Activated CD4-positive, alpha-beta memory T cell treated with anti-CD3 and anti-CD28 coated beads for 36 hours (primary cell): Measurements from ENCODE around the gene IFRD2. TPM values are rescaled to one million over a fixed set of nuclear protein-coding genes. Genes with fewer than 3 reads are reported as not detected.

Experiments used
- total RNA-seq, 2 experiments: library from RNA; stranded (reverse); gene quantifications; one replicate each; pipeline ENCODE4 v1.2.3, GENCODE V29; 2021

Gene IFRD2
- total RNA-seq, 2 experiments from 2014 or later = 111 to 112 TPM

Other genes with a start within 250 kb of the IFRD2 start
- 100 to 1,000 TPM in 1 of 2 experiments, 10 to 100 TPM in 1; 95.2 to 107 TPM for gene RBM5, start 203.5 kb downstream of the IFRD2 start, total RNA-seq
- under 1 TPM; 0.17 to 0.19 TPM for gene SEMA3F, start 137.1 kb downstream of the IFRD2 start, total RNA-seq
- gene GNAT1, start 100.8 kb downstream of the IFRD2 start, total RNA-seq = not detected
- gene SLC38A3, start 87.2 kb downstream of the IFRD2 start, total RNA-seq = not detected
- gene GNAI2, start 56.2 kb downstream of the IFRD2 start, total RNA-seq = 100 to 1,000 TPM; 346 to 349 TPM
- gene SEMA3B, start 23.3 kb downstream of the IFRD2 start, total RNA-seq = under 1 TPM; 0.86 to 0.97 TPM
- not detected for gene LSMEM2, start 13.3 kb downstream of the IFRD2 start, total RNA-seq
- gene HYAL3, start 7.0 kb upstream of the IFRD2 start, total RNA-seq = 1 to 10 TPM; 2.5 to 4.0 TPM
- gene NAA80, start 7.0 kb upstream of the IFRD2 start, total RNA-seq = 10 to 100 TPM; 18.8 to 19.6 TPM
- under 1 TPM in 1 of 2 experiments, not detected in 1; 0.14 TPM for gene HYAL1, start 11.1 kb upstream of the IFRD2 start, total RNA-seq
- gene HYAL2, start 30.3 kb upstream of the IFRD2 start, total RNA-seq = 1 to 10 TPM; 4.8 to 5.7 TPM
- gene TUSC2, start 35.8 kb upstream of the IFRD2 start, total RNA-seq = 10 to 100 TPM; 18.7 to 19.7 TPM
- gene RASSF1, start 48.4 kb upstream of the IFRD2 start, total RNA-seq = 10 to 100 TPM; 48.8 to 52.6 TPM
- gene ZMYND10, start 53.3 kb upstream of the IFRD2 start, total RNA-seq = under 1 TPM; 0.94 to 1.00 TPM
- 10 to 100 TPM; 33.2 to 35.8 TPM for gene NPRL2, start 58.3 kb upstream of the IFRD2 start, total RNA-seq
- 10 to 100 TPM; 17.8 to 20.1 TPM for gene CYB561D2, start 58.4 kb upstream of the IFRD2 start, total RNA-seq
- gene TMEM115, start 67.1 kb upstream of the IFRD2 start, total RNA-seq = 10 to 100 TPM; 16.0 TPM
- under 1 TPM; 0.63 to 0.69 TPM for gene CACNA2D2, start 211.2 kb upstream of the IFRD2 start, total RNA-seq